Spleen (tissue), 11 donors: Measurements from ENCODE around the gene SBNO1. TPM values are rescaled to one million over a fixed set of nuclear protein-coding genes. Genes with fewer than 3 reads are reported as not detected.
A peak's percentile ranks its signal among the peaks of the same experiment; 100 is the strongest.
"Not testable (repeated sequence)": the region's sequence is repeated elsewhere in the genome, so short reads cannot be mapped to it uniquely, and the experiment has no call there.

Experiments used
- DNase-seq: peaks from one replicate; pipeline ENCODE4 v3.0.0-alpha.2; 2020
- H3K27ac ChIP-seq, 8 donors: fragments of 200-600 bp; sonication (generic) in 7 of 8; 1 replicate in 4 of 8; 2 replicates in 4 of 8; pipeline versions ENCODE4 v1.5.0 to v1.8.0; 2016 to 2021; ENCODE audit warnings: inconsistent platforms in 4 of 8, mild to moderate bottlenecking in 4 of 8, moderate library complexity in 1 of 8
- H3K27me3 ChIP-seq, 7 donors: fragments of 200-600 bp; sonication (generic) in 6 of 7; replicated peaks in 1 of 7; 1 replicate in 4 of 7; 2 replicates in 3 of 7; pipeline versions ENCODE4 v1.5.0 to v1.8.0; 2016 to 2021; ENCODE audit warnings: inconsistent platforms in 3 of 7, mild to moderate bottlenecking in 1 of 7
- H3K36me3 ChIP-seq, 6 donors: fragments of 200-600 bp; sonication (generic) in 5 of 6; 1 replicate in 4 of 6; 2 replicates in 2 of 6; pipeline versions ENCODE4 v1.5.0 to v1.8.0; 2016 to 2021; ENCODE audit warnings: inconsistent platforms in 2 of 6
- H3K4me1 ChIP-seq, 6 donors: fragments of 200-600 bp; sonication (generic) in 5 of 6; 1 replicate in 3 of 6; 2 replicates in 3 of 6; pipeline versions ENCODE4 v1.5.0 to v1.8.0; 2016 to 2021; ENCODE audit warnings: inconsistent platforms in 3 of 6
- H3K4me3 ChIP-seq, 8 donors: fragments of 200-600 bp; sonication (generic) in 7 of 8; 1 replicate in 4 of 8; 2 replicates in 4 of 8; pipeline versions ENCODE4 v1.5.0 to v1.8.0; 2016 to 2021; ENCODE audit warnings: inconsistent platforms in 4 of 8, mild to moderate bottlenecking in 4 of 8, moderate library complexity in 2 of 8
- H3K9me3 ChIP-seq, 8 donors: fragments of 200-600 bp; sonication (generic) in 7 of 8; 1 replicate in 4 of 8; 2 replicates in 4 of 8; pipeline versions ENCODE4 v1.5.0 to v1.8.0; 2016 to 2021; ENCODE audit warnings: inconsistent platforms in 4 of 8
- CTCF ChIP-seq, 11 experiments: fragments of 200-600 bp in 7 of 11; fragments of 450-650 bp in 4 of 11; sonication (generic) in 4 of 11; IDR thresholded peaks in 8 of 11; conservative IDR thresholded peaks in 3 of 11; 1 replicate in 7 of 11; 2 replicates in 4 of 11; pipeline versions ENCODE4 v1.4.0 to v1.8.0; 2016 to 2021; ENCODE audit warnings: antibody characterized with exemption in 11 of 11, inconsistent platforms in 4 of 11, mild to moderate bottlenecking in 1 of 11
- POLR2A ChIP-seq, 3 donors: fragments of 450-650 bp; IDR thresholded peaks; one replicate each; pipeline ENCODE4 v1.5.1; 2017; ENCODE audit warnings: antibody characterized with exemption in 3 of 3, mild to moderate bottlenecking in 1 of 3
- POLR2AphosphoS5 ChIP-seq, 3 donors: sonication (generic); formaldehyde crosslinking; IDR thresholded peaks; one replicate each; pipeline ENCODE4 v1.5.1; 2017; ENCODE audit warnings: antibody characterized with exemption in 3 of 3
- WGBS, 5 donors: extraction: QIAGEN DNeasy Blood & Tissue Kit in 3 of 5; methylation state at CpG; one replicate each; pipeline versions ENCODE4 v1.1.5 to v1.1.7; 2013 to 2018; 5-methylcytosine and 5-hydroxymethylcytosine counted together
- intact Hi-C: fragments of 100-400 bp; cut with DNase I; formaldehyde crosslinking; loops from one replicate; pipeline ENCODE4 v1.15.0; 2023; ENCODE audit warnings: low total_unique reads
- polyA plus RNA-seq, 3 donors: library from polyadenylated mRNA; stranded (reverse); fragments of 200-250 nt; gene quantifications; one replicate each; pipeline ENCODE4 v1.2.1, GENCODE V29; 2013
- total RNA-seq, 7 donors: library from RNA; depleted of rRNA in 3 of 7; stranded (reverse); fragments of >200 nt in 3 of 7; fragmentation: NEBNext Ultra II Directional in 4 of 7; extraction: Animal tissue kit (Norgen Biotek cat#: 25700) in 4 of 7; gene quantifications; one replicate each; pipeline versions ENCODE4 v1.1.0 to v1.2.1, GENCODE V29; 2016 to 2021
- donor health status: healthy with polysubstance abuse.
- donor health status: DM: no; HTN: no; CAD: no; lungs with moderate emphysema.
- donor health status: DM: no; HTN: no; CAD: no.
- donor health status: Bipolar disorder and iron deficiency.
- donor health status: healthy.
- donor health status: DM: no; HTN: no; CAD: no.
- donor health status: DM: yes; HTN: yes; CAD: no.

SBNO1 gene
- total and polyA plus RNA-seq, 10 donors, result 4.1 to 35.0 (median 28.9) TPM

DNA sequence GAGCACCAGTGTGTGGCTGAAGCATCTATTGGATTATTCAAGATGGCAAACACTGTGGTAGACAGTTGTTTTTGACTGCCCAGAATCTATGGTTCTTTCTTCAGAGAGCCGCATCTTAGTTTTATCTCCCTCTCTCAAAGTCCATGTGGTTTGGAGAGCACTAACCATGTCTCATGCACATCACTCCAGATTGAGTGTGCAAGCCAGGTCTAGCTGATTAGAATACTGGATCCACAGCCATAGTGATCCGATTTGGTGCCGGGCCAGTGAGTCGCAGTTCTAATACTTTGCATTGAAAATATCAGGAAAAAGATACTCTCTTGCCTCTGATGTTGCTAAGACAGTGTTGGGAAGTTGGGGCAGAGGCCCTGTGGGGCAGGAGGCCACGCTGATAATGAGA is 4.6 kb upstream of the SBNO1 start:
- TF ChIP-seq POLR2A (IDR thresholded peaks at IDR 0.05) (no peak), POLR2AphosphoS5 (IDR thresholded peaks at IDR 0.05) (no peak), CTCF (IDR thresholded peaks at IDR 0.05 in 8 of 11, conservative IDR thresholded peaks at IDR 0.05 in 3 of 11) (no peak)
- no peaks in the 10 kb centered on the region for H3K9me3 ChIP-seq
- DNase-seq, result no peak
- H3K36me3 ChIP-seq, result no peaks in the 10 kb centered on the region
- H3K27me3 ChIP-seq, result no peaks in the 10 kb centered on the region
- WGBS, 5 donors, result 92 to 97% (median 95%) methylated on average over 5 of the region's 5 CpGs
- no peak overlapping the region for H3K4me3 ChIP-seq
- peaks cover 6 to 11% (median 8%) of the 10 kb centered on the region in 6 donors for H3K4me1 ChIP-seq
- intact Hi-C loops, result loop anchor here (10.0 kb wide), 1 partner anchor 96 kb away; no protein-coding TSS in a partner anchor
- no peak overlapping the region for H3K27ac ChIP-seq

DNA sequence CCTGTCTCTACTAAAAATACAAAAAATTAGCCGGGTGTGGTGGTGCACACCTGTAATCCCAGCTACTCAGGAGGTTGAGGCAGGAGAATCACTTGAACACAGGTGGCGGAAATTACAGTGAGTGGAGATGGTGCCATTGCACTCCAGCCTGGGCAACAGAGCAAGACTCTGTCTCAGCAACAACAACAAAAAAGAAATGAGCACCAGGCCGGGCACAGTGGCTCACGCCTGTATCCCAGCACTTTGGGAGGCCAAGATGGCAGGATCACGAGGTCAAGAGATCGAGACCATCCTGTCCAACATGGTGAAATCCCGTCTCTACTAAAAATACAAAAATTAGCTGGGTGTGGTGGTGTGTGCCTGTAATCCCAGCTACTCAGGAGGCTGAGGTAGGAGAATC is 3.8 kb upstream of the SBNO1 start:
- not testable (repeated sequence) for H3K9me3 ChIP-seq, H3K4me3 ChIP-seq, DNase-seq, H3K27ac ChIP-seq, H3K36me3 ChIP-seq, H3K27me3 ChIP-seq
- peaks cover 6 to 17% (median 12%) of the 10 kb centered on the region in 6 donors for H3K4me1 ChIP-seq
- WGBS, 5 donors, result 94 to 97% (median 94%) methylated on average over 7 of the region's 7 CpGs
- intact Hi-C loops, result loop anchor here (10.0 kb wide), 1 partner anchor 96 kb away; no protein-coding TSS in a partner anchor

- H3K36me3 ChIP-seq, result no peaks in the 10 kb centered on the region
- H3K4me1 ChIP-seq, result peaks cover 16 to 27% (median 22%) of the 10 kb centered on the region in 6 donors
- H3K27me3 ChIP-seq, result no peaks in the 10 kb centered on the region
- no peak overlapping the region for H3K4me3 ChIP-seq
- WGBS, 5 donors, result 97 to 100% (median 99%) methylated on average over 4 of the region's 4 CpGs
- H3K9me3 ChIP-seq, result no peaks in the 10 kb centered on the region
- intact Hi-C loops, result loop anchor here (10.0 kb wide), 1 partner anchor 97 kb away; no protein-coding TSS in a partner anchor
- no peak for DNase-seq
- TF ChIP-seq POLR2AphosphoS5 (IDR thresholded peaks at IDR 0.05) (no peak), CTCF (IDR thresholded peaks at IDR 0.05 in 8 of 11, conservative IDR thresholded peaks at IDR 0.05 in 3 of 11) (no peak), POLR2A (IDR thresholded peaks at IDR 0.05) (no peak)
- no peak overlapping the region for H3K27ac ChIP-seq
Observed at GRCh38 chr12:123367511-123367910, 2.9 kb upstream of the SBNO1 start.

- intact Hi-C loops, result loop anchor here (10.0 kb wide), 1 partner anchor 100 kb away; no protein-coding TSS in a partner anchor
- H3K4me3 ChIP-seq, result peak overlapping the region; percentile 75 to 98 (median 92)
Observed at GRCh38 chr12:123365025-123365917, 624 bp upstream of the SBNO1 start.

More at GRCh38 chr12:123365025-123365917, 624 bp upstream of the SBNO1 start:
- H3K36me3 ChIP-seq, result peaks cover 0 to 16% (median 0%) of the 10 kb centered on the region in 6 donors
- H3K27ac ChIP-seq, result peak overlapping the region; percentile 87 to 97 (median 94)
- 0 to 1% (median 0%) methylated on average over 35 to 61 of the region's 61 CpGs for WGBS, 5 donors
- TF ChIP-seq CTCF (IDR thresholded peaks at IDR 0.05 in 8 of 11, conservative IDR thresholded peaks at IDR 0.05 in 3 of 11) (peak; percentile 57 to 90 (median 80)), POLR2A (IDR thresholded peaks at IDR 0.05) (peak in 2 of 3 donors; percentile 25 to 64), POLR2AphosphoS5 (IDR thresholded peaks at IDR 0.05) (peak; percentile 87 to 95 (median 91))
- no peaks in the 10 kb centered on the region for H3K27me3 ChIP-seq
- peaks cover 19 to 49% (median 39%) of the 10 kb centered on the region in 6 donors for H3K4me1 ChIP-seq
- no peaks in the 10 kb centered on the region for H3K9me3 ChIP-seq
- DNase-seq, result peak; percentile 99
